Testis (tissue), 2 donors: ENCODE data around the gene ABLIM3.

ENCODE experiments used
- CTCF ChIP-seq, 3 experiments: fragments of 450-650 bp in 2 of 3; fragments of 200-600 bp in 1 of 3; sonication (generic) in 1 of 3; IDR thresholded peaks; one replicate each; pipeline ENCODE4 v1.5.1; 2016 to 2019; ENCODE audit warnings: antibody characterized with exemption in 3 of 3, mild to moderate bottlenecking in 2 of 3, moderate library complexity in 1 of 3
- POLR2A ChIP-seq: fragments of 450-650 bp; IDR thresholded peaks from one replicate; pipeline ENCODE4 v1.6.1; 2017; ENCODE audit warnings: antibody characterized with exemption, mild to moderate bottlenecking, moderate library complexity

GRCh38 chr5:149257889-149258705, 116.8 kb downstream of the ABLIM3 start:
- TF ChIP-seq CTCF (IDR thresholded peaks at IDR 0.05) (no peak), POLR2A (no peak)
